ENCODE data around the gene HPCAL1.

HPCAL1 gene

DNA sequence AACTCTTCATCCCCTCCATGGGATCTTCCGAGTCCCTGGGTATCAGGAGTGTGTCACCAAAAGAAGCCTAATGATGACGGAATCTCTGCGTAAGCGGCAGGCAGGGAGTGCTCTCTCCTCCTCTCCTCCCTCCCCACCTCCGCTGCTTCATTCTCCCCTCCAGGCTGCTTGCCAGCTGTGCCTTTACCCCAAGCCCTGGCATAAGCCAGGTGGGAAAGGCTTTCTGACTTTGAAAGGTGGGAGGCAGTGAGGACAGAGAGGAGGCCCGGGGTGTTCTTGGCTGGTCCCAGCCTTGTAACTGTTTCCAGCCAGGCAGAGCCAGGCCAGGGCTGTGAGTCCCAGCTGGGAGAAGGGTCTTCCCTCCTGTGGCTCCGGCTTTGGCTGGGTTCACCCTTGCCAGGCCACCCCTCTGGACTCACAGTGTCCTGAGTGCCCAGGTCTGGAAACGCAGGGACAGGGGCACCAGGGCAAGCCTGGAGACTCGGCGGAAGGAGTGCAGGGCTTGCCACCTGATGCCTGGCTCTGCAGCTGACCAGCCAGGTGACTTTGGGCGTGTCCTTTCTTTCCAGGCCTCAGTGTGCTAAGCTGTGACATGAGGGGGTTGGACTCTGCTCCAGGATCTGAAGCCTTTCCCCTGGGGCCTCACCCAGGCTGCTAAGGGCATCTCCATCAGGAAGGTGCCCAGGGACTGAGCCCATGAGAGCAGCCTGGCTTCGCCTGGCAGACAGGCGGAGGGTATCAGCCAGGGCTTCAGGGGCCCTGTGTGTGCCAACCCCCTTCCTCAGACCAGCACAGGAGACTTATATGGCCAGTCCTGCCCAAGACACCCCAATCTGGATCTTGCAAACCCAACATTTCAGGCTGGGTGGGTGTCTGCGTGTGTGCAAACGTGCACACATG, 32.7 kb upstream of the HPCAL1 start:
- DNase-seq: no peak

DNA sequence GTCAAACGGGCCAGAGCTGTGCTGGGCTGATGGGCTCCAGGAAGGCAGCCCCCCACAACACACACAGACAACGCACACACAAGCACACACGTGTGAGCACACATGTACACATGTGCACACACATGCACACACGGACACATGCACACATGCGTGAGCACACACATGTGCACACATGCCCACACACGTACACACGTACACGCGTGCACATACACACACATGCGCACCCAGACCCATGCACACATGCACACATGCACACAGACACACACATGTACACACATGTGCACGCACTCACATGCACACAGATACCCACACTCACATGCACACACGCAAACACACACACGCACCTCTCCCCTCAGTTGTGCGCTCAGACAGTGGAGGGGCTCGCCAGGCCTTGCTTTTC, 31.2 kb upstream of the HPCAL1 start:
- DNase-seq: no peak

DNA sequence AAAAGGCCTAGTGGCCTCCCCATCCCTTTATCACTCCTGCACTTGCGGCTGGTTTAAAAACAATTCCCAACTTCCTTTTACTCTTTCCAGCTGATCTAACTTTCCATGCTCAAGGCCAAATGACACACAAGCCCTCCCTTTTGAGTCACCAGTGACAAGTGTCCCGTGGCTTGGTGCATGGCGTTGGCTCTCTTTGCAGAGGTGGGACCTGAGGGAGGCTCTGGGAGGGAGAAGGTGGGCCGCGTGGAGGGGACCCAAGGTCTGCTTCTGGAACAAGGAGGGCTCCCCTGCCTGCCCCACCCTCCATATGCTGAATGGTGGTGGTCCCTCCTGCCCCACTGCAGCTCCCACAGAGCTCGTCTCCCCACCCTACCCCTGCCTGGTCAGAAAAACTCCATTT, 30.8 kb upstream of the HPCAL1 start:
- DNase-seq: no peak

DNA sequence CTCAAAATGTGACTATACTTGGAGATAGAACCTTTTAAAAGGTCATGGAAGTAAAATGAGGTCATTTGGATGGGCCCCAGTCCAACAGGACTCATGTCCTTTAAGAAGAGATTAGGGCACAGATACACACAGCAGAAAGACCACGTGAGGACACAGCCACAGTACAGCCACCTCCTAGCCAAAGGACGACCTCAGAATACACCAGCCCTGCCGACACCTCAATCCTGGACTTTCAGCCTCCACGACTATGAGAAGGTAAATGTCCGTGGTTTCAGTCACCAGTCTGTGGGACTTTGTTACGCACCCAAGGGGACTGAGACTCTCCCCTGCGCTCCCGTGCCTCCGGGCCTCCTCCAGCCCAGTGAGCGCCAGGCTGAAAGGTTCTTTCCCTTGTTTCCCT, 30.2 kb upstream of the HPCAL1 start:
- no peak for DNase-seq

DNA sequence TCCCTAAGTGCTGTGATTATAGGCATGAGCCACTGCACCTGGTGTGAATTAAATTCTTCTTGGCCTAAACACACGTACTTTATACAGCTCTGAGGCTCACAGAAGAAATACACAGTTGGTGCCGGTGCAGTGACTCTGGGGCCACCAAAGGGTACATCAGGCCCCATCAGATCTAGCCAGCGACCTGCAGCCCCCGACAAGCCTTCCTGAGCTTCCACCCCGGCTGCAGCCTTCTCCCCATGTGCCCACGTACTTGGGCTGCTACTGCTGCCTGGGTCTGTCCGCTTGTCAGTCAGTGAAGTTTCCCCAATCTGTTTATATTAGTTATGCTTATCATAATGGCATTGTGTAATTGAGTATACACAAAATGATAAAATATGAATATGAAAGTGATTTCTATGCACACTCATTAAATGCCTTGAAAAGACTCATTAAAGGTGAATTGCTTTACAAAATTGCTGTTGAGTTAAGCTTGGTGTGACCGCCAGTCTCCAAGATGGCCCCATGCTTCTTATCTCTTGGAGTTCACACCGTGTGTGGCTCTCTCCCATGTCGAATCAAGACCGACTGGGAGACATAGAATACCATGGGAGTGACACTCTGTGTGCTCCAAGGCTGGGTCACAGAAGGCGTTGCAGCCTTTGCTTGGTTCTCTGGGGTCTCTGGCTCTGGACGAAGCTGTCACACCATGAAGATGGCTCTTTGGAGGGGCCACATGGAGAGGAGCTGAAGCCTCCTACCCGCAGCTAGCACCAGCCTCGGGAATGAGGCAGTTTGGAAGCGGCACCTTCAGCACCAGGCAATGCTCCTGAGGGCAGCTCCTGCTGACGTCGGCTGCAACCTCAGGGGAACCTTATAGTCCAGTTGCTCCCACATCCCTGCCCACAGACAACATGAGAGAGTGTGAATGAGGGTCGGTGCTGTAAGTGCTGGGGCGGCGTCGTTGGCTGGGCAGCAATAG, 29.2 kb upstream of the HPCAL1 start:
- no peak for DNase-seq

DNA sequence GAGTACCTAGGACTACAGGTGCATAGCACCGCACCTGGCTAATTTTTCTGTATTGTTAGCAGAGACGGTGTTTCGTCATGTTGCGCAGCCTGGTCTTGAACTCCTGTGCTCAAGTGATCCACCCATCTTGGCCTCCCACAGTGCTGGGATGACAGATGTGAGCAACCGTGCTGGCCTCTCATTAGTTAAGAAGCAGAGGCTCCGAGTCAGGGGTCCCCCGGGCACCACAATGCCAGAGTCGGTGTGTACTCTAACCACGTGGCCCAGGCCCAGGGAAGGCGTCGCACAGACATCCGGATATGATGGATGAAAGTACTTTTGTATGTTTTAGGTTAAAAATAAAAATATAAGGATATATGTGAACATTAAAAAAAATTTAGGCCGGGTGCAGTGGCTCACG, 28.3 kb upstream of the HPCAL1 start:
- no peak for DNase-seq

DNA sequence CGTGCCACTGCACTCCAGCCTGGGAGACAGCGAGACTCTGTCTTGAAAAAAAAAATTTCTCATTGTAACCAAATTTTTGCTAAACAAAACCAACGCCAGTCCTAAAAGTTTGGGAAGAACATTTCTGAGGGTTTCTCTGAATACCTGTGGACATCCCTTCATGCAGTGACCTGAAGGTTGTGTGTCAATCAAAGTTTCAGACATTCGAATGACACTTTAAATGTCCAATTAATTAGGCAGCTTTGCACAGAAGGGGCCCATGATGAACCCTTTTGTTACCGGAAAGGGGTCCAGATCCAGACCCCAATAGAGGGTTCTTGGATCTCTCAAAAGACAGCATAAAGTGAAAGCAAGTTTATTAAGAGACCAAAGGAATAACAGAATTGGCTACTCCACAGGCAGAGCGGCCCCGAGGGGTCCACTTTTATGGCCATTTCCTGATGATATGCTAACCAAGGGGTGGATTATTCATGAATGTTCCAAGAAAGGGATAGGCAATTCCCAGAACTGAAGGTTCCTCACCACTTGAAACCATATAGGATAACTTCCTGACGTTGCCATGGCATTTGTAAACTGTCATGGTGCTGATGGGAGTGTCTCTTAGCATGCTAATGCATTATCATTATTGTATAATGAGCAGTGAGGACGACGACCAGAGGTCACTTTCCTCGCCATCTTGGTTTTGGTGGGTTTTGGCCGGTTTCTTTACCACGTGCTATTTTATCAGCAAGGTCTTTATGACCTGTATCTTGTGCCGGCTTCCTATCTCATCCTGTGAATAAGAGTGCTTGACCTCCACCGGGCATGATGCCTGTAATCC, 27.5 kb upstream of the HPCAL1 start:
- DNase-seq: no peak

DNA sequence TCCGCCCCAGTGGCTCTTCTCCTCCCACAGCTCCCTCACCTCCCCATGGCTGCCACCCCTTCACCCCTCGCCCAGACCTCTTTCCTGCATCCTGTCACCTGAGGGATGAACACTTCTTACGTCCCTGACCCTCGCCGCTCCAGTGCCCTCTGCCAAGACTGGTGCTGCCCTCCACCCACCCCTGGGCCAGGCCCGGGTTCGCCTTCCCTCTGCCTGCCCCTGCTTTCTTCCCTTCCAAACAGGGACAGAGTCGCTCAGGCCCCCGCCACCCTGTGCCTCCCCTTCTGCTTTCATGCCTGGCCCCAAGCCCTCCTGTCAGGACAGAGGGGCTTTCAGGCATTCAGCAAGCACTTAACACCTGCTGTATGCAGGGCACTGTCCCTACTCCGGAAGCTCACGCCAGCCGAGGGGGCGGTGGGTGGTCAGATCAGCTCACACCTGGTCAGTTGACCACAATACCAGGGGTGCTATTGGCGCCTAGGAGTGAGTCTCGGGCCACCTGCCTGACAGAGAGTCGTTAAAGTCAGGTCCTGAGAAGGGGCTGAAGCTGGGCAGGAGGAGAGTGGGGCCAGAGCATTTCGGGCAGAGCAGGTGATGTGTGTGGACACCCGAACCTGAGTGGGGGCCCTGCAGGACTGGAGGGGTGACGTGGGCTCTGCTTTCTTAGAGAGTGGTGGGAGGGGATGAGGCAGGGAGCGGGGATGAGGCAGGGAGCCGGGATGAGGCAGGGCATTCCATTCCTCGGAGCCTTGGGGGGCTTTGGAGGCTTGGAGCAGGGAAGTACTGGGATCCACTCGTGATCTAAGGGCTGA, 26.0 kb upstream of the HPCAL1 start:
- DNase-seq: no peak

DNA sequence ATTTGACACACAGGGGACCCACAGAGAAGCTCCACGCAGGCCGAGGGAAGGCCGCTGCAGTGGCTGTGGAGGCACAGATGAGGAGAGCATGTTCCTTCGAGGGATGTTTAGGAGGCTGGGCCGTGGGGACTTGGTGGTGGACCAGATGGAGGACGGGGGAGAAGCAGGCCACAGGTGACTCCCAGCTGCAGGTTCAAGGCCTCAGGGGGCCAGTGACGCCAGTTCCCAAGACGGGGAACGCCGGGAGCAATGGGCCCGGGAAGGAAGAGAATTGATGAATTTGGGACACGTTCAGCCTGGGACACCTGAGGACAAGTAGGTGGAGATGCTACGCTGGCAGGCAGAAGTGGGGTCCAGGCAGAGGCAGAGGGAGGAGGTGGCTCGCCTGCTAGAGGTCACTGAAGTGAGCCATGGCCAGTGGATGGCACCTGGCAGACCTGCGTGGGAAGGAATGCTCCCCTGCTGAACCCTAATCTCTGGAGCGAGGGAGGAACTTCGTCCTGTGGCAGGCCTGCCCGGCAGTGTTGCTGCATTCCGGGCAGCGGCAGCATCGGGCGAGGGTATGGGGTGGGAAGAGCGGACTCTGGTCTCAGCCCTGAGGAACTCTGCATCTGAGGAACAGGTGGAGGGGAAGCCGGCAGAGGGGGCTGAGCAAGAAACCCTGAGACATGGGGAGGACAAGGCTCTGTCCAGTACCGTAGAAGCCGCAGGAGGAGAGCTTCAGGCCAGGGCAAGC, 25.2 kb upstream of the HPCAL1 start:
- no peak for DNase-seq

DNA sequence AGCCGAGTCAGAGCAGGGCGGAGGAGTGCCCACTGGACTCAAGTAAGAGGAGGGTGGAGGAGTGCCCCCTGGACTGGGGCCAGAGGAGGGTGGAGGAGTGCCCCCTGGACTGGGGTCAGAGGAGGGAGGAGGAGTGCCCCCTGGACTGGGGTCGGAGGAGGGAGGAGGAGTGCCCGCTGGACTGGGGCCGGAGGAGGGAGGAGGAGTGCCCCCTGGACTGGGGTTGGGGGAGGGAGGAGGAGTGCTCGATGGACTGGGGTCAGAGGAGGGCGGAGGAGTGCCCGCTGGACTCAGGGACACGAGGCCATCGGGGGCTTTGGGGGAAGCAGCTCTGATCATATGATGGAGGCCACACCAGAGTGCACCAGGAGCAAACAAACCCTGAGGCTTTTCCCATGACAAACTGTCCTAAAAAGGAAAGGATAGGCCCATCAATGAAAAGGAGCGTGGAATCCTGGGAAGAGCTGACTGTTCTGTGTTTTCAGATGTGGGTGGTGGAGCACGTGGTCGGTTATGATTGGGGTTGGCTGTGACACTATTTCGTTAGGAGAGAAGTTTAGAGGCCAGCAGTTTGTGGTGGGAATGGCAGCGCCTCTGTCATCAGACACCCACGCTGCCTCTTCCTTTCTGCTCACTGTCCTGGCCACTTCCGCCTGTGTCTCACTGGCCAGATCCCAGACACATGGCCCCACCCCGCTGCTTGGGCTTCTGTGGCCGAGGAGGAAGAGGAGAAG, 24.5 kb upstream of the HPCAL1 start:
- DNase-seq: peak; percentile 30 to 54

DNA sequence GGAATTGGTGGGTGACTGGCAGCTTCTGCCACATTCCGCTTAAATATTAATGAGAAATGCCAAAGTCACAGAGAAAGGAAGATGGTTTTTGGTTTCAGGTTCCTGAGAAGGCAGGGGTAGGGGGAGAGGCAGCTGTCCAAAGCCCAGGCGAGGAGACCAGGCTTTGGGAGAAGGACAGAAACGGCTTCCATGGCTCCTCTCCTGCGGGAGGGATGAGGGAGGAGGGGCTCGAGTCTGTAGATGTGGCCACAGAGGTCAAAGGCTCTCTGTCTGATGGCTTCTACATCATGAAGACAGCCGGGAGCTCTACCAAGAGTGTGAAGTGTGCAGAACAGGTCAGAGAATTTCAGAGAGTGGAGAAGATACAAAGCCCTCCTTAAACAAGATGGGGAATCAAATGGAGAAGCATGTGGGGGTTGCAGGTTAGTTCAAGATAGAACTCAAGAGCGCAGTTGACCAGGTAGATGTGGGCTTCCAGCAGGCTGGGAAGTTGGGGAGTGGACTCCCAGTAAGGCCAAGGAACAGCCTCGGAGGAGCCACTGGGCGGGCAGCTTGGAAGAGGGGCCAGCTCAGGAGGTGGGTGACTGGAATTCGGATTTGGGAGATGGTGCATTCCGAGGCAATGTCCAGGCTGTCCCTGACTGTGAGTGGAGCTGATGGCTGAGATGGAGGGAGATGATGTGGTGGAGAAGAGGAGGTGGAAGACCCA, 23.8 kb upstream of the HPCAL1 start:
- DNase-seq: no peak

DNA sequence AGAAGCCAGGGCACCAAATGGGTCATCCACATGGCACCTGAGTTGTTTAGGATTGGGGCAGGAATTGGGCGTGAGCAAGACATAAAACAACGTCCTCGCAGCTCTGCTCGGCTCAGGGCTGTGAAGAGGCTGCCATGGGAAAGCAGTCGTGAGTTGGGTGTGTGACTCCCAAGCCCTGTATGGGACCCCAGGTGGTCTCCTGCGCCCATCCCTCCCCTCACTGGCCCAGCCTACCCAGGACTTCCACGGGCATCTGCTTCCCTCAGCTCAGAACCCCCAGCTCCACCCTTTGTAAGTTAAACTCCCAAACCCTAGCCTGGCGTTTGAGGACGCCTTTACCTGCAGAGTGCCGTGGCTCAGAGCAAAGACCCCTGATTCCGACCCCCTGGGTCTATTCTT, 23.2 kb upstream of the HPCAL1 start:
- DNase-seq: no peak

DNA sequence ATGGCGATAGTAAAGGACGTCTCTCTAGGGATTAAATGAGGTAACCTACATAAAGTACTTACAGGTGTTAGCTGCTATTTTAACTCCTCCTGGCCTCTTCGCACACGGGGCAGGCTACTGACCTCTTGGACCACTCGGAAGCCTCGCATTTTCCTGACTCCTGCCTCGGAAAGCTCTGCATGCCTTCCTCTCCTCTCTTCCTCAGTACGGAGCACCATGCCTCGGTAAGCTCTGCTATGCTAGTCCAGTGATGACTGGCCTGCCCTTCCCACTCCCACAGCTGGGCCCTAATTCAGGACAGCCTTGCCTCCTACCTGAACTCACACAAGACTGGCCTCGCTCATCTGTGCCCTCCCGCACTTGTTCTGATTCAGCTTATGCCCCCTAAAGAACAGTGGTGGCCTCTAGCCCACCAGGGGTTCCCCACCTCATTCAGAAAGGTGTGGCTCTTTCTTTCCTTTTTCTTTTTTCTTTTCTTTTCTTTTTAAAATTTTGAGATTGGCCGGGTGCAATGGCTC, 22.7 kb upstream of the HPCAL1 start:
- DNase-seq: no peak

DNA sequence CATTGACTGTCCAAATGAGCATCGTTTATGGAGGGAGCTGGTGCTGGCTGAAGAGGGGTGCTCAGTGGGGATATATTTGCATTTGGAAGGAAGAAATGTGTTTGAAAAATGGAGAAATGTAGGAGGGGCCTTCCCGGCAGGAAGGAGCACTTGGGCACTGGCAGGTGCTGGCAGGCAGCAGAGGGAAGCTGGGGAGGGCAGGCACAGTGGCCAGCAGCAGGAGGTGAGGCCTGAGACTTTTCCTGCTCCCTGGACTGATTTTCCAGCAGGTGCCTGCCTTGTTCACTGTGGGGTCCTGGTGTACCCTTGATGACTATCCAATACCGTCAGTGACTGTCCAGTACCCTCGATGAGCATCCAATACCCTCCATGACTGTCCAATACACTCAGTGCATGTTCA, 20.8 kb upstream of the HPCAL1 start:
- no peak for DNase-seq

DNA sequence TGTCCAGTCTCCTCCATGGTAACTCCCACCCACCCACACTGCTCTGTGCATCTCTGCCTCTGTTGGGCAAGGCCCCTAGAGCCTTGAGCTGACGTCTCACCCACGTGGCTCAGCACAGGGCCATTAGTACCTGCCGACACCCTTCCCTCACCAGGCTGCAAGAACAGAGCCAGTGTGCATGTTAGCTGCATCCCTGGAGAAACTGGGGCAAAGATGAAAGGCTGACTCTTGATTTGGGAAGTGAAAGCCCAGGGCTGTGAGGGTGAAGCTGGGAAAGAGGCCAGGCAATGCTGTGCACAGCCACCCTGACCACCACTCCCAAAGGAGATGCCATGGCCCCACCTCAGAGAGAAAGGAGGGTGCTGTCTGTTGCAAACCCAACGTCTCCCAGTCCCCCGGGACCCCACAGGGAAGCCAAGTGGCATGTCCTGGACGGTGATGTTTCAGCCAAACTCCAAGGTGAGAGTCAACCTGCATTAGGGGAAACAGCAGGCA, 20.0 kb upstream of the HPCAL1 start:
- no peak for DNase-seq

DNA sequence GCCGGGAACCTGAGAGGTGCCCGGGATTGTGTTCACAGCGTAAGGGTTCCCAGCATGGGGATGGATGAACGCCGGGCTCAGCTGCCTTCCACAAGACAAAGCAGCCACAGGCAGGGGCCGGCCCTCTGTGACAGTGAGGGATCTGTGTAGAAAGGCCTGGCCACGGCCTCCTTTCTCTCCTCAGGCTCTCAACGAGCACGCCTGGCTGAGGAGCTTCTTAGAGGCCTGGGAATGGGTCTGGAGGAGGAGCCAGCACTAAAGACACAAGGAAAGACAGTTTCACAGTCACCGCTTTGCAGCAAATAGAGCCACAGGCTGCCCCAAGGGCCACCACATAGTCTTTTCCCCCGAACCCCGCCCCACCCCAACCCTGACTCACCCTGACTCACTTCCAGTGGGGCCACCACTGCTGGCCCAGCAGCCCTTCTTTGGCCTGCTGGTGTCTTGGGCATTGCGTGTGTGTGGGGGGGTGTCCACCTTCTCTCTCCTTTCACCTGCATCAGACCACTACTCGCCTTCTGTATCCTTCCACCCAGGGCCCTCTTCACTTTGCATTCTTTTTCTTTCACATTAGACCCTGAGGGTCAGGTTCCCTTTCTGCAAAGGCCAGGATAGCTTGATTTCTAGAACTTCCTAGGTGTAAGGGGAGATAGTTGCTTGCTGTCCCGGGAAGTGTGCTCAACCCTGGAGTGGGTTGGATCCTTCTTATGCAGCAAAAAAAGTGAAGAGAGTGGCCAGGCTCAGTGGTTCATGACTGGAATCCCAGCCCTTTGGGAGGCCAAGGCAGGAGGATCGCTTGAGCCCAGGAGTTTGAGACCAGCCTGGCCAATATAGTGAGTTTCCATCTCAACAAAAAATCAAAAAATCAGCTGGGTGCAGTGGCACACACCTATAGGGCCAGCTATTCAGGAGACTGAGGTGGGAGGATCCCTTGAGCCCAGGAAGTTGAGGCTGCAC, 19.3 kb upstream of the HPCAL1 start:
- DNase-seq: peak; percentile 48 to 62

DNA sequence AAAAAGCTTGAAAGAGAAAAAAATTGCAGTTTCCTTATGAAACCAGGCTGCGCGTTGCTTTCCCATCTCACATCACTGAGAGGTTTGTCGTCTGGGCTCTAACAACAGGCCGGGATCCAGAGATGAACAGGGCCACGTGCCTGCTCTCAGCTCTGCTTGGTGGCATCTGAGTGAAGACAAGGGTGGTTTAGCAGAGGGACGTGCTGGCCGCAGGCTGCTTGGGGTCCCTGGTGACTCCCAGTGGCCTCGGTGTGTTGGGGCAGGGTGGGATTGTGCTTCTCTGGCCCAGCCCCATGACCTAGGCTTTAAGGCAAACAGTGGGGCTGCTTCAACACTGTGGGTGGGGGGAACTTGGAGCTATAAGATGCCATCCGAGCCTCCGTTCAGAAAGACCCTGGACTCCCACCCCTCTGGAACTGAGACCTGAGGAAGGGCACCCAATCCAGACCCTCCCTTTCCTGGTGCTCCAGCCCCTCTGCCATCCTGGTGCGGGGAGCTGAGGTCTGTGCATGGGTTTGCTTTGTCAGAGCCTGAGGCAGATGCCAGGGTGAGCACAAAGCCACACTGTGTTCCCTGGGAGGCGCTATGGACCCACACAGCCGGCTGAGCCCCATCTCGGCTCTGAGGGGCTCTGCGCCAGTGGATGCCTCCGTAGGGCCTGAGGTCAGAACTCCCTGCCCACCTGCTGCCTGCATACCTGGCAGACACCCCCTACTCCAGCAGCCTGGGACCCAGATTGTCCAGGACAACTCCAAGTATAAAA, 18.4 kb upstream of the HPCAL1 start:
- no peak for DNase-seq

DNA sequence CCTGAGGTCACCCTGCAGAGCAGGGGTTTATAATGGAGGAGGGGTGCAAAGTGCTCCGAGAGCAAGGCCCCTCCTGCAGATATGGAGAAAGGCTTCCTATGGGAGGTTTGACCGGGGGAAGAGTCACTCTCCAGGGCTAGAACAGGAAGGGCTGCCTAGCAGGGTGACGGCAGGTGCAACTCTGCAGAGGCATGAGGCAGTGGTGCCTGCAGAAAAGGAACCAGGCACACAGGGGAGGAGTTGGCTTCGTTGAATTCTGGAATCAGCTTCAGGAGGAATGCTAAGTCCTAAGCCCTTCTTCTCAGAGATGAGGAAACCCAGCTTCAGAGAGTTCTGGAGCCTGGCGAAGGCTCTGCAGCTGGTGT, 17.5 kb upstream of the HPCAL1 start:
- DNase-seq: no peak

Data from activated T-cell treated with anti-CD3 and anti-CD28 coated beads, Interleukin-2, amount 50 U/mL, for 48 hours (primary cell).